RWPE1 (cell line): ENCODE results near the gene CDKL2.
"Not testable (repeated sequence)": the region's sequence is repeated elsewhere in the genome, so short reads cannot be mapped to it uniquely, and the experiment has no call there.

Source experiments
- CTCF ChIA-PET: fragments of 350-600 bp; sonication (Branson Sonifier 250); formaldehyde crosslinking; extraction: SDS; loops from one replicate; lab custom pipeline; 2021; lab: Yijun Ruan, JAX
- POLR2A ChIA-PET: fragments of 400-600 bp; formaldehyde crosslinking; extraction: SDS; loops from one replicate; lab custom pipeline; 2020; ENCODE audit warnings: antibody characterized with exemption; ENCODE audit not compliant: low non-redundant PET; lab: Yijun Ruan, JAX
- DNase-seq: peaks from one replicate; pipeline ENCODE4 v3.0.0; 2012; ENCODE audit warnings: low spot score
- H3K27ac ChIP-seq: fragments of 450-650 bp; 2 replicates; pipeline ENCODE4 v1.5.1; 2017
- TF ChIP-seq, protein P1 (sequence below): fragments of 450-650 bp; conservative IDR thresholded peaks from 2 replicates; pipeline ENCODE4 v1.5.1; 2017; ENCODE audit warnings: low read depth, mild to moderate bottlenecking

The CDKL2 gene

DNA sequence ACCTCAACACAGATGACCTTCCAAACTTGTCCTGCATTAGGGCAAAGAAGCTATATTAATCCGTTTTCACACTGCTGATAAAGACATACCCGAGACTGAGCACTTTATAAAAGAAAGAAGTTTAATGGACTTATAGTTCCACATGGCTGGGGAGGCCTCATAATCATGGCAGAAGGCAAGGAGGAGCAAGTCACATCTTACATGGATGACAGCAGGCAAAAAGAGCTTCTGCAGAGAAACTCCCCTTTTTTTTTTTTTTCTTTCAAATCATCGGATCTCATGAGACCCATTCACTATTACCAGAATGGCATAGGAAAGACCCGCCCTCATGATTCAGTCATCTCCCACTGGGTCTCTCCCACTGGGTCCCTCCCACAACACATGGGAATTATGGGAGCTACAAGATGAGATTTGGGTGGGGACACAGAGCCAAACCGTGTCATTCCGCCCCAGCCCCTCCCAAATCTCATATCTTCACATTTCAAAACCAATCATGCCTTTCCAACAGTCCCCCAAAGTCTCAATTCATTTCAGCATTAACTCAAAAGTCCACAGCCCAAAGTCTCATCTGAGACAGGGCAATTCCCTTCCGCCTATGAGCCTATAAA is 98.7 kb downstream of the CDKL2 start:
- POLR2A ChIA-PET, CTCF ChIA-PET, DNase-seq, H3K27ac ChIP-seq: not testable (repeated sequence)

DNA sequence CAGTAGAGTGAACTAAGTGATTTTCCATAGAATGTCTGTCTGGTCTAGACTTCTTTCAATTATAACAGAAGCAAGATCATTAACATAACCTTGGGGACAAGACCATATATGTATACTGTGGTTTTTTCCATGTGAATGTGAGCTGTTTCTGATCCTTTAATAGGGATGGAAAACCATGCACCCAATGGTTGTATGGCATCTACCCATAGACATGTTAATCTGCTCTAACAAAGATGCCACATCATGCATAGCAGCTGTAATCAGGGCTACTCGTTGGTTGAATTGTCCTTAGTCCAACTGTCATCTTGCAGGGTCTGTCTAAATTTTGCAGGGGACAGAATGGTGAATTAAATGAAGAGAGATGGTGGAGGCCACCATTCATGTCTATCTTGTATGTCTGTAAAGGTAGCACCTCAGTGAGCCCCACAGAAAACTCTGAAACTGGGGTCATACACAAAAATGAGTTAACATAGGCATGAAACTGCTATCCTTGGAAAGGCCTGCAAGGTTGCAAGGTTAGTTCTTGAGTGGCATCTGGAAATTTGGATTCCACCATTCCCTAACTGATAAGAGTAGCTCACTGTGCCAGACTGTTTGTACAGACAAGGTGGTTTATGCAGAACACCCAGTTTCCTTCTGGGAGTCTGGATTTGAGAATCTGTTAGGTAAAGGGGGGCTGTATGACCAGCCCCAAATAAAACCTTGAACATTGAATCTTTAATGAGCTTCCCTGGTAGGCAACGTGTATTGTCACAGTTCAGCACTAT is 99.6 kb downstream of the CDKL2 start:
- ChIA-PET POLR2A (no interaction called here), CTCF (no interaction called here)
- H3K27ac ChIP-seq = no peak overlapping the region
- DNase-seq = no peak
- TF ChIP-seq, protein P1, sequence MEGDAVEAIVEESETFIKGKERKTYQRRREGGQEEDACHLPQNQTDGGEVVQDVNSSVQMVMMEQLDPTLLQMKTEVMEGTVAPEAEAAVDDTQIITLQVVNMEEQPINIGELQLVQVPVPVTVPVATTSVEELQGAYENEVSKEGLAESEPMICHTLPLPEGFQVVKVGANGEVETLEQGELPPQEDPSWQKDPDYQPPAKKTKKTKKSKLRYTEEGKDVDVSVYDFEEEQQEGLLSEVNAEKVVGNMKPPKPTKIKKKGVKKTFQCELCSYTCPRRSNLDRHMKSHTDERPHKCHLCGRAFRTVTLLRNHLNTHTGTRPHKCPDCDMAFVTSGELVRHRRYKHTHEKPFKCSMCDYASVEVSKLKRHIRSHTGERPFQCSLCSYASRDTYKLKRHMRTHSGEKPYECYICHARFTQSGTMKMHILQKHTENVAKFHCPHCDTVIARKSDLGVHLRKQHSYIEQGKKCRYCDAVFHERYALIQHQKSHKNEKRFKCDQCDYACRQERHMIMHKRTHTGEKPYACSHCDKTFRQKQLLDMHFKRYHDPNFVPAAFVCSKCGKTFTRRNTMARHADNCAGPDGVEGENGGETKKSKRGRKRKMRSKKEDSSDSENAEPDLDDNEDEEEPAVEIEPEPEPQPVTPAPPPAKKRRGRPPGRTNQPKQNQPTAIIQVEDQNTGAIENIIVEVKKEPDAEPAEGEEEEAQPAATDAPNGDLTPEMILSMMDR = no peak
